Esophagus squamous epithelium (tissue), 4 donors: ENCODE results near the gene LZTR1.

Experiments
- CTCF ChIP-seq, 6 experiments: fragments of 450-650 bp in 4 of 6; fragments of 200-600 bp in 2 of 6; sonication (generic) in 2 of 6; IDR thresholded peaks; one replicate each; pipeline ENCODE4 v1.5.1; 2016 to 2019; ENCODE audit warnings: antibody characterized with exemption in 6 of 6, mild to moderate bottlenecking in 4 of 6, moderate library complexity in 4 of 6
- POLR2A ChIP-seq, 4 donors: fragments of 450-650 bp; IDR thresholded peaks; one replicate each; pipeline ENCODE4 v1.6.1; 2017; ENCODE audit warnings: antibody characterized with exemption in 4 of 4, mild to moderate bottlenecking in 4 of 4, moderate library complexity in 3 of 4

GRCh38 chr22:21030621-21031544 lies 48.8 kb downstream of the LZTR1 start:
- TF ChIP-seq CTCF (IDR thresholded peaks at IDR 0.05) (no peak), POLR2A (IDR thresholded peaks at IDR 0.05) (no peak)
